HG03045 (cell line): ENCODE results near the gene CRTC1.

Experiments
- ATAC-seq: cut with Tn5 transposase; IDR thresholded peaks from one replicate; pipeline ENCODE4 v1.9.1; 2021; ENCODE audit warnings: mild to moderate bottlenecking, moderate library complexity; ENCODE audit not compliant: unreplicated experiment

The CRTC1 gene

DNA sequence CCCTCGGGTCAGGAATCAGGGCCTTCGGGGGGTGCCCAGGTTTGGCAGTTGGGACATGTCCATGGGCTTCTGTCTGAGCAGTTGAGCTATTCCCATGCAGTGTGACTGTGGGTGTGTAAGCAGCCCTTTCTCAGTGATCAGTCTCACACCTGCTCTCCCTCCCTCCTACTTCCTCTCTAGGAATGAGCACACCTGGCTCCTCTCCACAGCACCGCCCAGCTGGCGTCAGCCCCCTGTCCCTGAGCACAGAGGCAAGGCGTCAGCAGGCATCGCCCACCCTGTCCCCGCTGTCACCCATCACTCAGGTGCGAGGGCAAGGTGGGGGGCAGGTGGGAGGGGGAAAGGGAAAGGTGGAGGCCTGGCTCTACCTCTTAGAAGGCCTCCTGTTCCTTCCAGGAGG lies 81.7 kb downstream of the CRTC1 start:
- no peak for ATAC-seq

DNA sequence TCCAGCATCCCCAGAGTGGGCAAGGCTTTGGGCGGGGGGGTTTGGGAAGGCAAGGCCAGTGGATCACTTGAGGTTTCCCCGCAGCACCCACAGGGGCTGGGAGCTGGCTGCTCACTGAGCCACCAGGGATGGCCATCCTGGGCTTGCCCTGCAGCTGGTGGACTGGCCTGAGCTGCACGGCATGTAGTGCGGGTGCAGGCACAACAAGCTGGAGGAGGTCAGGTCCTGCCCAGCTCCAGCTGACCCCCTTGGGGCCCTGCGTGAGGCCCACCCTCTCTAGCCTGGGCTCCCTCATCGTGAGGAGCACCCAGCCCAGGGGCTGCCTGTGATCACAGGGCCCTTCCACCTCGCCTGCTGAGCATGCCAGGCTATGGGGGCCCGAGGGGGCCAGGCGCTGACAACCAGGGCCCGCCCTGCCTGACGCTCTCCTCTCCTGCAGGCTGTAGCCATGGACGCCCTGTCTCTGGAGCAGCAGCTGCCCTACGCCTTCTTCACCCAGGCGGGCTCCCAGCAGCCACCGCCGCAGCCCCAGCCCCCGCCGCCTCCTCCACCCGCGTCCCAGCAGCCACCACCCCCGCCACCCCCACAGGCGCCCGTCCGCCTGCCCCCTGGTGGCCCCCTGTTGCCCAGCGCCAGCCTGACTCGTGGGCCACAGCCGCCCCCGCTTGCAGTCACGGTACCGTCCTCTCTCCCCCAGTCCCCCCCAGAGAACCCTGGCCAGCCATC lies 84.7 kb downstream of the CRTC1 start:
- ATAC-seq: no peak

DNA sequence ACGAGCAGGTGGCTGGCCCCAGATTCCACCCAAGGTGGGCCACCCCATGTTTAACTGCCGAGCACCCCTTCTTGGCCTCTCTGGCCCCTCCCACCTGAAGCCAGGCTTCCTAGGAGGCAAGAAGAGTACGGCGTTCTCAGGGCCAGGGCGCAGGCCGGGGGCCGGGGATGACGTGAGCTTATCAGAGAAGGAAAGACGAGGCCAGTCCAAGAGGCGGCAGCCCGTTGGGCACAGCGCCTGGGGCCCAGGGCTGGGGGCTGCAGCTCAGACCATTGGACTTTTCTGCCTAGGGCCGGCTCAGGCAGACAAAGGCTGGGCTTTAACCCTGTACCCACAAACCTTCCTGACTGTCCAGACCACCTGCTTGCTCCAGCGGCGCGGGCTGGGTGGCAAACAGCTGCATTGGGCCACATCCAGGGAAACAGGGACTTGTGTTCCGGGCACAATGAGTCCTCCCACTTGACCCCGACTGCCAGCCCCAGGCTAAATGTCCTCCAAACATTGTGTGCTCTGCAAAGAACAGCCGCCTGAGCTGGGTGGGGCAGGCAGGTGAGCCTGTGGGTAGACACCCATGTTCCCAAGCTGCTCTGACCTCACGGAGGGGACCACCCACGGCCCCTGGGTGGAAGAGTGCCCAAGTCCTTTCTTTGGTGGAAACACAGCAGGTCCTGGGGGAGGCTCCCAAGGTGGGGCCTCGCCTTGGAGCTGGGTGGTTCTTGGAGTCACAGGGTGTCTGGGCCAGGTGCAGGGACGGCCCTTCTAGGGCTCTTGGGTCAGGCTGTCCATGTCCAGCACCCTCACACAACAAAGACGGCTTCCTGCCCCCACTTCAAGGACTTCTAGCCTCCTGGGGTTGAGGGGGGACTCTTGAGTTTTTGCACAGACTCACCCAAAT lies 85.8 kb downstream of the CRTC1 start:
- ATAC-seq: no peak

DNA sequence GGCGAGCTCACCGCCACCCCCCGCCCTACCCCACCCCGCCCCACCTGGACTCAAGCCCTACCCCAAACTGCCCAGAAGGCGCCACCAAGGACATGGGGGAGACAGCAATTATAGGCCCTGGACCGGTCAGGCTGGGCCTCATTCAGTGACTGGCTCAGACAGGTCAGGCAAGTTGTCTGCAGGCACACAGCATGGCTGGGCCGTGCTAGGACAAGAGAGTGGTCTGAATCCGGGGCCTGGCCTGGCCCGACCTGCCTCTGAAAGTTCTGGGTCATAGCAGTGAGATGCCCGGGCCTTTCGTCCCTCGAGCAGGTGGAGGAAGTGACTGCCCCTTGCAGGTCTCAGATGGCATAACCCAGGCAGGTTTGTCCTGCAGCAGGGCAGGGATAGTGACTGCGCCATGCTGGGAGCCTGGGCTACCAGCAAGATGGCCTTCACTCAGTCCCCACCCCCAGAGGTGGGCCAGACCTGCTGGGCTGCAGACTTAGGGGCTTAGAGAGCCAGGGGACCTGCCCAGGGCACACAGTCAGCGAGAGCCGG lies 86.6 kb downstream of the CRTC1 start:
- ATAC-seq: no peak

DNA sequence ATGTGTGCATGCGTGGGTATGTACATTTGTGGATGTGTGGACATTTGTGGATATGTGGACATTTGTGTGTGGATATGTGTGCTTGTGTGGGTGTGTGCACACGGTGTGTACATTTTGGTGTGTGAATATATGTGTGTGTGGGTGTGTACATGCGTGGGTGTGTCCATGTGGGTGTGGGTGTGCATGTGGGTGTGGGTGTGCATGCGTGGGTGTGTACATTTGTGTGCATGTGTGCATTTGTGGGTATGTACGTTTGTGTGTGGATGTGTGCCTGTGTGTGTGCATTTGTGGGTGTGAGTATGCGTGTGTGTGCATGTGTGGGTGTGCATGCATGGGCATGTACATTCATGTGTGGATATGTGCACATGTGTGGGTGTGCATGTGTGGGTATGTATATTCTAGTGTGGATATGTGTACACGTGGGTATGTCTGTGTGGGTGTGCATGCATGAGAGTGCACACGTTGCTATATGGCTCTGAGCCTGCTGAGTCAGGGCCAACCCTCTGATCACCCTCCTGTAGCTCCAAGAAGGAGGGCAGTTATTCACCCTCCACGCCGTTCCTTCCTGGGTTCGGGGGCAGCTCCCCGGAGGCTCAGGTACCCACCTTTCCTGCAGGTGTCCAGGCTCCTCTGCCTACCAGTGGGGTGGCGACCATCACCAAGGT lies 87.3 kb downstream of the CRTC1 start:
- ATAC-seq: no peak

DNA sequence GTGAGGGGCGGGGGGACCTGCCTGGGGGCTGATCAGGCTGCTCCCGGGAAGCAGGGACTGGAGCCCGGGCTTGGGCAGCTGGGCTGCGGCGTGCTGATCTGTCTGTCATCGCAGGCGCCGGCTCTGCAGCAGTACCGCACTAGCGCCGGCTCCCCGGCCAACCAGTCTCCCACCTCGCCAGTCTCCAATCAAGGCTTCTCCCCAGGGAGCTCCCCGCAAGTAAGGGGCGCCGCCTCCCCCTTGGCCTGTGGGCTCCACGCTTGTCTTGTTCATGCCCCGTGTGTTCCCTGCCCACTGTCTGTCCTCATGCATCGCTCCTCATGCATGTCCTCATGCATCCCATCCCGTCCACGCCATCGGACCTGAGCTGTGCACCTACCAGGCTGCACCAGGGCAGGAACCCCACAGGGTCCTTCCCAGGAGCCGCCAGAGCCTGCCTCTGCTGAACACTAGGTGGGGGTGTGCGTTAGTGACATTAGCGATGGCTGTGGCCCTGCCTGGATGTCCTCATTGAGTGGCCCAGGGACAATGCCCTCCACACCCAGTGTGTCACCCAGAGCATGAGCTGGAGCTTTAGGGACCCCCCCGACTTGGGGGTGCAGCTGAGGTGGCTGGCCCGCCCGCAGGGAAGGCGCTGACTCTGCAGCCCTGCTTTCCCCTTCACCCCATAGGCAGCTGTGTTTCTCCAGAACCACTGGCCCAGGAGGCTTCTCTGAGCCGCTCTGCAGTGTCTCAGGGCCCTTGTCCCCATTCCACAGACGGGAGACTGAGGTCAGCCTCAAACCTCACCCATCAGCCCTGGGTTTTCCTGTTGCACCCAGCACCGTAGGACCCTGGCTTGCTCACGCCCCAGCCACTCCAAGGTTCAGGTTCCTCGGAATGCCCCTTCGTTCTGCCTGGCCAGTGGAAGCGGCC lies 88.1 kb downstream of the CRTC1 start:
- no peak for ATAC-seq

DNA sequence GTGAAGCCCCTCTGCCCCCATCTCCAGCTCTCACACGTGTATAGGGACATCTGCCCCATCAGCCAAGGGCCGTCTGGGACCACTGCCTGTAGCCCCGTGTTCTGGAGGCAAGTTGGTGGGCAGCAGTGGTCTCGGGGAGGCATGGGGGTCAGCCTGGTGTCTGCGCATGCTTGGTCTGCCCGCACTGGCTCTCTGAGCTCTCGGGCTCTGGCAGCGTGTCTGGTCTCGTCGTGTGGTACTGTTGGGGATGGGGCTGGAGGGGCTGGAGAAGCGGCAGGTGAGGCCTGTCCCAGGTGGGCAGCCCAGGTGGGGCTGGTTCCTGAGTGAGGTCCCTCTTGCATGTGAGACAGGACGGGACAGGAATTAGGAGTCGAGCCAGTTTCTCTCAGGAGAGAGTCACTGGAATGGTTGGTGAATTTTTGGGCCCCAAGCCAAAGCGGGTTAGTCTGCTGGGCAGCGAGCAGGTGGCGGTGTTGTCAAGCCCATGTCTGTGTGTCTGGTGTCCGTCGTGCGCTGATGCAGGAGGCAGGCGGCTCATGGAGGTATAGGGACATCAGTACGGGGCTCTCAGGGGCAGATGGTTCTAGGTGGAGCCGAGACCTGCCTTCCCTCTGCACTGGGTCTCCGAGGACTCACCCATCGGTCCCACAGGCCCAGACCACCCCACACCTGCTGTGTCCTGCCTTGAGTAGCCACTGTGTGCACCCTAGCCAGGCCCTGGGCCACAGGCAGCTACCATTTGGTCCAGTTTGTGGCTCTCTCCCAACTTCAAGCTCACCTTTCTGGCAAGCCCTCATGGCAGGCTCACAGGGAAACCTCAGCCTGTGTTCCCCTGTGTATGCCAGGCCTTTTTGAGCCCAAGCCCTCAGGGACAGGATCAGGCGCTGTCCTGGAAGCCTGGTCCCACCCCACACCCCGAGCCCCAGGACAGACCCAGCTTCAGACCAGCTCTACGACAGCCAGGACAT lies 89.4 kb downstream of the CRTC1 start:
- no peak for ATAC-seq

DNA sequence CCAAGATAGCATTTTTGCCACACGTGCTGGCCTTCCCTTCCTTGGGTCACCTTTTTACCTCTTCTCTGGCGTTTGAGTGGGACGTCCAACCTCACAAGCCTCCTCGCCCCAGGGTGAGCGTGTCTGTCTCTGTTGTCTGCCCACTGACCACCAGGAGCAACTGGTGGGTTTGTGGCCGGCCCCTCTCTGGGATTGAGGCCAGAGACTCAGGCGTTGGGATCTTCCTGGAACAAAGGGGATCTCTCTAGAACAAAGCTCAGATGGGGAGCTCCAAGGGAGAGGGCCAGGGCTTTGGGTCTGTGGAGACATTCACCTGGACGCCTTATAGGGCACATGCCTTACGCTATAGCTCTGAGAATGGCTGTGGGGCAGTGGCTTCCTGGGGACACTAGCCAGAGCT lies 90.2 kb downstream of the CRTC1 start:
- no peak for ATAC-seq

DNA sequence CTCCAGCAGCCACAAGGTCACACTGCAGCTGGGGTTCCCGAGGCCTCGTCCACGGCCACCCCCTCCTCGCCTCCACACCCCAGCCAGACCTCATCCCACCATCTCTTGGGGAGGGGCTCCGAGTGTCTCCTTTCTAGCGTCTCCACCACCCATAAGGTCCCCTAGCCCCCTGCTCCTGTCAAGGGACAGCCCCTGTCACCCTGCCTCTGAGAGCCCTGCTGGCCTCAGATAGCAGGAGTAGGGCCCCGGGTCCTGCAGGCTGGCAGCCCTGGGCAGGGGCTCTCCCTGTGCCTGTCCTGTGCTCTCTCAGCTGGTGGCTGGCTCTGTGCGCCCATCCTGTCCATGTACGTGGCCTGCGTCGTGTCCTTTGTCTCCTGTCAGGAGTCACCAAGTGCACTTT lies 90.6 kb downstream of the CRTC1 start:
- no peak for ATAC-seq

DNA sequence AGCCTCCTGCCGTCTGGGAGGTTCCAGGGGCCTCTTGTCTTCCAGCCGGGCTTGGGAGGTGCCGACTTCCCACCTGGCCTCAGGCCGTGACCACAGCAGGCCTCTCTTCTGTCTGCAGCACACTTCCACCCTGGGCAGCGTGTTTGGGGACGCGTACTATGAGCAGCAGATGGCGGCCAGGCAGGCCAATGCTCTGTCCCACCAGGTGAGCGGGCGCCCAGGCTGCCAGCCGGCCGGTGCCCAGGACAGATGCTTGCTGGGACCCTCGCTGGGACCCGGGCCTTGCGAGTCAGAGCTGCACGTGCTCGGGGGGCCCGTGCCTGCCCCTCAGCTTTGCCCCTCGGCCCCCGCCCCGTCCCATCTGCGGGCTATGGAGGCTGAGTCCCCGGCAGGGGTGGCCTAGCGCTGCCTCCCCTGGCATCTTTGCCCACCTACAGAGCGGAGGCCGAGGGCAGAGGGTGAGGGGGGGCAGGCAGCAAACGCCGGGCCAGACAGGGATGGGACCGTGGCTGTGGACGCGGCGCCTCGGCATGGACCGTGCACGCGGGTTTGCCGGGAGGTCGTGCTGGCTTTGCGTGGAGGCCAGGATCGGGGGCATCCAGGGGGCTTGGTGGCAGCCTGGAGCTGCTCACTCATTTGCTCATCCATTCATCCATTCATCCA lies 91.4 kb downstream of the CRTC1 start:
- ATAC-seq: no peak

DNA sequence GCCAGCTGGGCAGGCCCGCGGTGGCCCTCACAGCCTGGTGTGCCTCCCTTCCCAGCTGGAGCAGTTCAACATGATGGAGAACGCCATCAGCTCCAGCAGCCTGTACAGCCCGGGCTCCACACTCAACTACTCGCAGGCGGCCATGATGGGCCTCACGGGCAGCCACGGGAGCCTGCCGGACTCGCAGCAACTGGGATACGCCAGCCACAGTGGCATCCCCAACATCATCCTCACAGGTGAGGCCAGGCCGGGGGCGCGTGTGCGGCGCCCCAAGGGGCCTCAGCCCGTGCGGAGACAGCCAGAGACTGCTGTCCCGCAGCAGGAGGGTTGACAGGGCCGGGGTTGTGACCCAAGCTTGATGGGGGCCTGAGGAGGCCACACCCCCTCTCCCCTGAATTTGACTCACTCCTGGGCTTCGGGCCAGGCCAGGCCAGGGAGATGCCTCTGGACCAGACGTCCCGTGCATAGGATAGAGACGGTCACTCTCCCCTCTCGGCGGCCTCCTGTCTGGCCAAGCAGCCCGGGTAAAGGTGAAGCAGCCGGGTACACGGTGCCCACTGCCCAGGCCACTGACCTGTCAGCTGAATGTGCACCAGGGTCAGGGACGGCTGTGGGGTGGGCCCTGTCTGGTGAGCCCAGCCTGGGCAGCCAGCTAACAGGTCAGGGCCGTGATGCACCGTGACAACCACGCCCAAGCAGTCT lies 92.3 kb downstream of the CRTC1 start:
- no peak for ATAC-seq

DNA sequence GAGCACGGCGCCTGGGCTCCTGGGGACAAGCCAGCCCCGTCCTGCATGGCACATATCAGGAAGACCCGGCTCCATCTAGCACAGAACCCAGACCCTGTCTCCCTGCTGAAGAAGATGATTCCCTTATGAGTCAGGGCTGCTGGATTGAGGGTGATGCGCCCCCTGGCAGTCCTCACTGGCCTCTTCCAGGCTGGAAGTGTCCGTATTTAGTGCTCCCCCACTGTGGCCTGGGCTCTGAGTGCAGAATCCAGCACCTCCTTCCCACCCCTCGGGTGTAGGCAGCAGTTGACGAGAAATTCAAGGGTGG lies 92.8 kb downstream of the CRTC1 start:
- no peak for ATAC-seq

DNA sequence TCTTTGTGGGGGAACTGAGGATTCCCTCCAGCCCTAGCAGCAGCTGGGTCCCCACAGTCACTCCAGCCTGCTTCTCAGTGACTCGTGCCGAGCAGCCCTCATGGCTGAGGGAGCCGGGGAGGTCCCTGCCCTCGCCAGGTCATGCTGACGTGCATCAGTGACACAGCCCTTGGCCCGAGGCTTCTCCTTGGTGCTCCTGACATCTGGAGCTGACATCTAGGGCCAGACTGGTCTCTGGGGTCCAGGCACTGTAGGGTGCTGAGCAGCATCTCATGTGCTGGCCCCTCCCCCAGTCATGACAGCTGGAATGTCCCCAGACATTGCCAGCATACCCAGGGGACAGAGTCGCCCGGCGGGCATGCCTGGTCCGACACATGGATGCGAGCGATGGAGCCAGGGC lies 93.3 kb downstream of the CRTC1 start:
- no peak for ATAC-seq

DNA sequence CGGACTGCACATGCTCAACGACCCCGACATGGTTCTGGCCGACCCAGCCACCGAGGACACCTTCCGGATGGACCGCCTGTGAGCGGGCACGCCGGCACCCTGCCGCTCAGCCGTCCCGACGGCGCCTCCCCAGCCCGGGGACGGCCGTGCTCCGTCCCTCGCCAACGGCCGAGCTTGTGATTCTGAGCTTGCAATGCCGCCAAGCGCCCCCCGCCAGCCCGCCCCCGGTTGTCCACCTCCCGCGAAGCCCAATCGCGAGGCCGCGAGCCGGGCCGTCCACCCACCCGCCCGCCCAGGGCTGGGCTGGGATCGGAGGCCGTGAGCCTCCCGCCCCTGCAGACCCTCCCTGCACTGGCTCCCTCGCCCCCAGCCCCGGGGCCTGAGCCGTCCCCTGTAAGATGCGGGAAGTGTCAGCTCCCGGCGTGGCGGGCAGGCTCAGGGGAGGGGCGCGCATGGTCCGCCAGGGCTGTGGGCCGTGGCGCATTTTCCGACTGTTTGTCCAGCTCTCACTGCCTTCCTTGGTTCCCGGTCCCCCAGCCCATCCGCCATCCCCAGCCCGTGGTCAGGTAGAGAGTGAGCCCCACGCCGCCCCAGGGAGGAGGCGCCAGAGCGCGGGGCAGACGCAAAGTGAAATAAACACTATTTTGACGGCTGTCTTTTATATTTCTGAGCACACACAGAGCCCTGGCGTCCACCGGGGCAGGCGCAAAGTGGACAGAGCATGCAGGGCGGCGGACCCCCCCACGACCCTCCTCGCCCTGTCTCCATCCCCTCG lies 94.0 kb downstream of the CRTC1 start:
- ATAC-seq: no peak

DNA sequence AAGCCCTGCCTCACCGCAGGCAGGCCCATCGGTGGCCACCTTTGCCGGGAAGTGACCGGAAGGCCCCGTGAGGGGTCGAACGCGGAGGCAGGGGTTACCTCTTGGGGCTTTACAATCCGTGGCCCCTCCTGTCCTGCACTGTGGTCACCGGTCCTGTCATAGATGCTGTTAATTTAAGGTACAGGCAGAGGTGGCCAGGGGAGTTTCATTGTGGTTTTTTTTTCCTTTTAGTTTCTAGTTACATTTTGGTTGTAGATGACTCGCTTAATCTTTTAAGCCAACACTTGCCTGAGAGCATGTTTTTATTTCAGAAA lies 94.6 kb downstream of the CRTC1 start:
- no peak for ATAC-seq

DNA sequence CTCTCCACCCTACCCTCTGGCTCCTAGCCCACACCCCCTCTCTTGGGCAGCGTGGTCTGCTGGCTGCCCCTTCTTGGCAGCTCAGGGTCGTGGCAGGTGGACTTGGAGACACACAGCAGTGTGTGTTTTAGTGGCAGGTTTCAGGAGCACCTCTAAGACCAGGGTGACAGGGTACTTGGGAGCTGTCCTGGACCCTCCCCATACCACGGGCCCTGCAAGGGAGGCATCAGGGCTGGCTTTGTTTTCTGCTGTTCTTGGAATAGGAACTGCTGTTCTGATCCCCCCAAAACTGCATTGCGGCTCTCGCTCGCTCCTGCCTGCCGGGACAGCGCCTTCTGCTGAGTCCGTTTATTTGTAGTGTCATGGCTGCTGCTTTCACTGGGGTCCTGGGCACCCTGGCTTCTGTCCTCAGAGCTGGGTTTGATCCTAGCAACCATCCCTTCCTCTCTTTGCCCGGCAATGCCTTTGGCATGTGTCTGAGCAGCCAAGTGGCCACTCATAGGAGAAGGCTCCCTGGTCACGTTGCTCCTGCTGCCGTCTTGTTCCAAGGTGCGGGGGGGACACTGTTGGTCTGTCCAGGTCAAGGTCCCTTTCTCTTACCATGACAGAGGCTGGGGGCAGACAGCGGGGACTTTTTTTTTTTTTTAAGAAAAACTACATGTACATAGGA lies 95.5 kb downstream of the CRTC1 start:
- ATAC-seq: no peak

DNA sequence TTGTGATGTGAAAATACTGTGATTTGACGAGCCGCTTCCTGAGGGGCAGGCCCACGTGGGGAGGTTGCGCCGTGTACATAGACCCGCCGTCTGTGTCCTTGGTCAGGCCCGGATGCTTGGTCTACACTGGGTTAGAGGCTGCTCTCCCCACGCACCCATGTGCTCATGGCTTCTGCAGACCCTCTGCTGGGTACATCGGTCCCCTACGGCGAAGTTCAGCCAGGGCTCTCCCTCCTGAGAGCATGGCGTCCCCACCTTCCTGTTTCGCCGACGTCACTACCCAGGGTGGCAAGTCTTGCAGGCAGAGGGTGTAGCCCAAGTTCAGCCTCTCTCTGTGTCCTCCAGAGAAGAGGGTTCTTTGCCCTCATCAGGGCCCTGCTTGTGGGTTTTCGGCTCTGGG lies 96.6 kb downstream of the CRTC1 start:
- ATAC-seq: no peak
